Stimulated activated memory B cell treated with anti-CD40 and anti-IgM and Interleukin-4, amounts not matched to agents 10 μg/mL and 1 μg/mL and 100 μg/mL, for 72 hours (primary cell): ENCODE results near the gene SPTLC3.

Source experiments
- ATAC-seq: fragments of 150-1000 bp; cut with Tn5 transposase; 2 replicates; pipeline ENCODE4 v1.10.0; 2021
- H3K27ac Mint-ChIP-seq: one replicate; pipeline ENCODE4 v1.8.0; 2022; ENCODE audit warnings: mild to moderate bottlenecking, mixed read lengths
- H3K27me3 Mint-ChIP-seq: one replicate; pipeline ENCODE4 v1.8.0; 2022; ENCODE audit warnings: mixed read lengths
- H3K36me3 Mint-ChIP-seq: one replicate; pipeline ENCODE4 v1.8.0; 2022; ENCODE audit warnings: mixed read lengths
- H3K4me1 Mint-ChIP-seq: one replicate; pipeline ENCODE4 v1.8.0; 2022; ENCODE audit warnings: mixed read lengths
- H3K4me3 Mint-ChIP-seq: one replicate; pipeline ENCODE4 v1.8.0; 2022; ENCODE audit warnings: mild to moderate bottlenecking, moderate library complexity, mixed read lengths
- H3K9me3 Mint-ChIP-seq: one replicate; pipeline ENCODE4 v1.8.0; 2022; ENCODE audit warnings: mixed read lengths

SPTLC3 gene

GRCh38 chr20:13037727-13038126 lies 29.0 kb downstream of the SPTLC3 start:
- Mint-ChIP-seq H3K9me3 (no peaks in the 10 kb centered on the region), H3K27me3 (no peaks in the 10 kb centered on the region), H3K4me1 (no peaks in the 10 kb centered on the region), H3K27ac (no peak overlapping the region), H3K36me3 (no peaks in the 10 kb centered on the region), H3K4me3 (no peak overlapping the region)
- no peak for ATAC-seq

- Mint-ChIP-seq H3K9me3 (no peaks in the 10 kb centered on the region), H3K4me3 (no peak overlapping the region), H3K4me1 (no peaks in the 10 kb centered on the region), H3K27me3 (no peaks in the 10 kb centered on the region), H3K36me3 (no peaks in the 10 kb centered on the region), H3K27ac (no peak overlapping the region)
- no peak for ATAC-seq
Measured at GRCh38 chr20:13041574-13042457, 33.0 kb downstream of the SPTLC3 start.

GRCh38 chr20:13042458-13042794 lies 33.7 kb downstream of the SPTLC3 start:
- Mint-ChIP-seq H3K4me3 (no peak overlapping the region), H3K27ac (no peak overlapping the region), H3K9me3 (no peaks in the 10 kb centered on the region), H3K36me3 (no peaks in the 10 kb centered on the region), H3K4me1 (no peaks in the 10 kb centered on the region), H3K27me3 (no peaks in the 10 kb centered on the region)
- peak; percentile 39 for ATAC-seq

- no peak for ATAC-seq
- Mint-ChIP-seq H3K4me1 (no peaks in the 10 kb centered on the region), H3K27ac (no peak overlapping the region), H3K9me3 (no peaks in the 10 kb centered on the region), H3K27me3 (no peaks in the 10 kb centered on the region), H3K36me3 (no peaks in the 10 kb centered on the region), H3K4me3 (no peak overlapping the region)
Measured at GRCh38 chr20:13046409-13046808, 37.6 kb downstream of the SPTLC3 start.

- no peaks in the 10 kb centered on the region for H3K4me1 Mint-ChIP-seq
- no peak overlapping the region for H3K4me3 Mint-ChIP-seq
- no peak overlapping the region for H3K27ac Mint-ChIP-seq
- no peaks in the 10 kb centered on the region for H3K36me3 Mint-ChIP-seq
- H3K9me3 Mint-ChIP-seq, result no peaks in the 10 kb centered on the region
- H3K27me3 Mint-ChIP-seq, result no peaks in the 10 kb centered on the region
- no peak for ATAC-seq
Measured at GRCh38 chr20:13054011-13054410, 45.2 kb downstream of the SPTLC3 start.

- ATAC-seq, result no peak
Measured at GRCh38 chr20:13058666-13059389, 50.1 kb downstream of the SPTLC3 start.

GRCh38 chr20:13059398-13060136 lies 50.8 kb downstream of the SPTLC3 start:
- no peaks in the 10 kb centered on the region for H3K27me3 Mint-ChIP-seq
- no peaks in the 10 kb centered on the region for H3K36me3 Mint-ChIP-seq
- H3K9me3 Mint-ChIP-seq, result no peaks in the 10 kb centered on the region
- ATAC-seq, result no peak
- H3K4me1 Mint-ChIP-seq, result no peaks in the 10 kb centered on the region
- H3K27ac Mint-ChIP-seq, result no peak overlapping the region
- H3K4me3 Mint-ChIP-seq, result no peak overlapping the region

More at GRCh38 chr20:13058666-13059389, 50.1 kb downstream of the SPTLC3 start:
- Mint-ChIP-seq H3K27me3 (no peaks in the 10 kb centered on the region), H3K4me1 (no peaks in the 10 kb centered on the region), H3K27ac (no peak overlapping the region), H3K9me3 (no peaks in the 10 kb centered on the region), H3K4me3 (no peak overlapping the region), H3K36me3 (no peaks in the 10 kb centered on the region)

GRCh38 chr20:13060327-13060726 lies 51.6 kb downstream of the SPTLC3 start:
- Mint-ChIP-seq H3K9me3 (no peaks in the 10 kb centered on the region), H3K27ac (no peak overlapping the region), H3K4me3 (no peak overlapping the region), H3K36me3 (no peaks in the 10 kb centered on the region), H3K27me3 (no peaks in the 10 kb centered on the region), H3K4me1 (no peaks in the 10 kb centered on the region)
- no peak for ATAC-seq

- ATAC-seq, result no peak
- Mint-ChIP-seq H3K4me3 (no peak overlapping the region), H3K9me3 (no peaks in the 10 kb centered on the region), H3K4me1 (no peaks in the 10 kb centered on the region), H3K36me3 (no peaks in the 10 kb centered on the region), H3K27ac (no peak overlapping the region), H3K27me3 (peaks cover 2% of the 10 kb centered on the region)
Measured at GRCh38 chr20:13061381-13061780, 52.6 kb downstream of the SPTLC3 start.

GRCh38 chr20:13062789-13063188 lies 54.0 kb downstream of the SPTLC3 start:
- H3K4me3 Mint-ChIP-seq, result no peak overlapping the region
- H3K9me3 Mint-ChIP-seq, result peaks cover 3% of the 10 kb centered on the region
- no peaks in the 10 kb centered on the region for H3K4me1 Mint-ChIP-seq
- no peak for ATAC-seq
- H3K27ac Mint-ChIP-seq, result no peak overlapping the region
- H3K36me3 Mint-ChIP-seq, result no peaks in the 10 kb centered on the region
- peaks cover 9% of the 10 kb centered on the region for H3K27me3 Mint-ChIP-seq

- Mint-ChIP-seq H3K4me3 (no peak overlapping the region), H3K27me3 (peaks cover 9% of the 10 kb centered on the region), H3K36me3 (no peaks in the 10 kb centered on the region), H3K27ac (no peak overlapping the region), H3K4me1 (no peaks in the 10 kb centered on the region), H3K9me3 (peaks cover 3% of the 10 kb centered on the region)
- no peak for ATAC-seq
Measured at GRCh38 chr20:13068336-13068735, 59.6 kb downstream of the SPTLC3 start.

GRCh38 chr20:13081877-13082276 lies 73.1 kb downstream of the SPTLC3 start:
- ATAC-seq, result no peak
- no peaks in the 10 kb centered on the region for H3K9me3 Mint-ChIP-seq
- no peaks in the 10 kb centered on the region for H3K27me3 Mint-ChIP-seq
- no peak overlapping the region for H3K27ac Mint-ChIP-seq
- H3K4me1 Mint-ChIP-seq, result no peaks in the 10 kb centered on the region
- no peaks in the 10 kb centered on the region for H3K36me3 Mint-ChIP-seq
- H3K4me3 Mint-ChIP-seq, result no peak overlapping the region

GRCh38 chr20:13082378-13082777 lies 73.6 kb downstream of the SPTLC3 start:
- H3K27ac Mint-ChIP-seq, result no peak overlapping the region
- no peak overlapping the region for H3K4me3 Mint-ChIP-seq
- H3K36me3 Mint-ChIP-seq, result no peaks in the 10 kb centered on the region
- no peaks in the 10 kb centered on the region for H3K4me1 Mint-ChIP-seq
- no peaks in the 10 kb centered on the region for H3K27me3 Mint-ChIP-seq
- no peak for ATAC-seq
- H3K9me3 Mint-ChIP-seq, result no peaks in the 10 kb centered on the region

GRCh38 chr20:13085275-13085674 lies 76.5 kb downstream of the SPTLC3 start:
- H3K36me3 Mint-ChIP-seq, result no peaks in the 10 kb centered on the region
- no peaks in the 10 kb centered on the region for H3K27me3 Mint-ChIP-seq
- no peak for ATAC-seq
- H3K4me1 Mint-ChIP-seq, result no peaks in the 10 kb centered on the region
- H3K9me3 Mint-ChIP-seq, result no peaks in the 10 kb centered on the region
- H3K4me3 Mint-ChIP-seq, result no peak overlapping the region
- no peak overlapping the region for H3K27ac Mint-ChIP-seq

GRCh38 chr20:13089950-13090469 lies 81.2 kb downstream of the SPTLC3 start:
- no peaks in the 10 kb centered on the region for H3K9me3 Mint-ChIP-seq
- no peak overlapping the region for H3K27ac Mint-ChIP-seq

More at GRCh38 chr20:13089950-13090469, 81.2 kb downstream of the SPTLC3 start:
- Mint-ChIP-seq H3K4me1 (no peaks in the 10 kb centered on the region), H3K27me3 (no peaks in the 10 kb centered on the region), H3K4me3 (no peak overlapping the region), H3K36me3 (no peaks in the 10 kb centered on the region)
- no peak for ATAC-seq
